ENCODE data around the gene MAPT. TPM values are rescaled to one million over a fixed set of nuclear protein-coding genes. Genes with fewer than 3 reads are reported as not detected.

Gene MAPT
- polyA plus RNA-seq, 1 donor = 10.0 TPM

DNA sequence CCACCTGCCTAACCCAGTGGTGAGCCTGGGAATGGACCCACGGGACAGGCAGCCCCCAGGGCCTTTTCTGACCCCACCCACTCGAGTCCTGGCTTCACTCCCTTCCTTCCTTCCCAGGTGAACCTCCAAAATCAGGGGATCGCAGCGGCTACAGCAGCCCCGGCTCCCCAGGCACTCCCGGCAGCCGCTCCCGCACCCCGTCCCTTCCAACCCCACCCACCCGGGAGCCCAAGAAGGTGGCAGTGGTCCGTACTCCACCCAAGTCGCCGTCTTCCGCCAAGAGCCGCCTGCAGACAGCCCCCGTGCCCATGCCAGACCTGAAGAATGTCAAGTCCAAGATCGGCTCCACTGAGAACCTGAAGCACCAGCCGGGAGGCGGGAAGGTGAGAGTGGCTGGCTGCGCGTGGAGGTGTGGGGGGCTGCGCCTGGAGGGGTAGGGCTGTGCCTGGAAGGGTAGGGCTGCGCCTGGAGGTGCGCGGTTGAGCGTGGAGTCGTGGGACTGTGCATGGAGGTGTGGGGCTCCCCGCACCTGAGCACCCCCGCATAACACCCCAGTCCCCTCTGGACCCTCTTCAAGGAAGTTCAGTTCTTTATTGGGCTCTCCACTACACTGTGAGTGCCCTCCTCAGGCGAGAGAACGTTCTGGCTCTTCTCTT lies 102.1 kb downstream of the MAPT start:
- no peaks in the 10 kb centered on the region for H3K36me3 ChIP-seq (ENCODE audit: control insufficient read depth, insufficient read depth, low read length)
- no peak overlapping the region for H3K4me3 ChIP-seq (ENCODE audit: low read length)
- H3K4me1 ChIP-seq (ENCODE audit: control insufficient read depth, insufficient read depth, low read length) = no peaks in the 10 kb centered on the region
- WGBS (ENCODE audit: insufficient coverage, low lambda C conversion rate) = no CpG with 5 or more reads among the region's 31 CpGs
- no peaks in the 10 kb centered on the region for H3K9me3 ChIP-seq (ENCODE audit: control insufficient read depth, low read depth, low read length)
- H3K27ac ChIP-seq (ENCODE audit: low read length) = no peak overlapping the region
- no peaks in the 10 kb centered on the region for H3K27me3 ChIP-seq (ENCODE audit: control insufficient read depth, insufficient read depth, low read length)
- DNase-seq = no peak

DNA sequence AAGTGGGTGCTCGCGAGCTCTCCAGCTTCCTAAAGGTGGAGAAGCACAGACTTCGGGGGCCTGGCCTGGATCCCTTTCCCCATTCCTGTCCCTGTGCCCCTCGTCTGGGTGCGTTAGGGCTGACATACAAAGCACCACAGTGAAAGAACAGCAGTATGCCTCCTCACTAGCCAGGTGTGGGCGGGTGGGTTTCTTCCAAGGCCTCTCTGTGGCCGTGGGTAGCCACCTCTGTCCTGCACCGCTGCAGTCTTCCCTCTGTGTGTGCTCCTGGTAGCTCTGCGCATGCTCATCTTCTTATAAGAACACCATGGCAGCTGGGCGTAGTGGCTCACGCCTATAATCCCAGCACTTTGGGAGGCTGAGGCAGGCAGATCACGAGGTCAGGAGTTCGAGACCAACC lies 102.8 kb downstream of the MAPT start:
- Histone ChIP-seq H3K27ac (ENCODE audit: low read length) (no peak overlapping the region), H3K36me3 (ENCODE audit: control insufficient read depth, insufficient read depth, low read length) (no peaks in the 10 kb centered on the region), H3K4me1 (ENCODE audit: control insufficient read depth, insufficient read depth, low read length) (no peaks in the 10 kb centered on the region), H3K4me3 (ENCODE audit: low read length) (no peak overlapping the region), H3K27me3 (ENCODE audit: control insufficient read depth, insufficient read depth, low read length) (no peaks in the 10 kb centered on the region), H3K9me3 (ENCODE audit: control insufficient read depth, low read depth, low read length) (no peaks in the 10 kb centered on the region)
- DNase-seq = no peak
- no CpG with 5 or more reads among the region's 13 CpGs for WGBS (ENCODE audit: insufficient coverage, low lambda C conversion rate)

GRCh38 chr17:45997624-45998023 lies 103.3 kb downstream of the MAPT start:
- no peaks in the 10 kb centered on the region for H3K4me1 ChIP-seq (ENCODE audit: control insufficient read depth, insufficient read depth, low read length)
- no CpG with 5 or more reads among the region's 9 CpGs for WGBS (ENCODE audit: insufficient coverage, low lambda C conversion rate)
- no peaks in the 10 kb centered on the region for H3K27me3 ChIP-seq (ENCODE audit: control insufficient read depth, insufficient read depth, low read length)
- H3K9me3 ChIP-seq (ENCODE audit: control insufficient read depth, low read depth, low read length) = no peaks in the 10 kb centered on the region
- DNase-seq = no peak
- H3K27ac ChIP-seq (ENCODE audit: low read length) = no peak overlapping the region
- no peak overlapping the region for H3K4me3 ChIP-seq (ENCODE audit: low read length)
- H3K36me3 ChIP-seq (ENCODE audit: control insufficient read depth, insufficient read depth, low read length) = no peaks in the 10 kb centered on the region

- no peaks in the 10 kb centered on the region for H3K36me3 ChIP-seq (ENCODE audit: control insufficient read depth, insufficient read depth, low read length)
- no peak within 1 kb of the TSS for H3K27ac ChIP-seq (ENCODE audit: low read length)
- peaks cover 6% of the 10 kb centered on the region for H3K4me1 ChIP-seq (ENCODE audit: control insufficient read depth, insufficient read depth, low read length)
- DNase-seq = no peak
- no peaks in the 10 kb centered on the region for H3K27me3 ChIP-seq (ENCODE audit: control insufficient read depth, insufficient read depth, low read length)
- 100% methylated on average over 1 of the region's 8 CpGs for WGBS (ENCODE audit: insufficient coverage, low lambda C conversion rate)
- H3K4me3 ChIP-seq (ENCODE audit: low read length) = no peak within 1 kb of the TSS
- no peaks in the 10 kb centered on the region for H3K9me3 ChIP-seq (ENCODE audit: control insufficient read depth, low read depth, low read length)
Measured at GRCh38 chr17:45998987-45999899, 104.9 kb downstream of the MAPT start, which contains the start of gene STH. STH (plus strand) TSS chr17:45999250; CDS start chr17:45999280, 30 bp downstream.

- Histone ChIP-seq H3K36me3 (ENCODE audit: control insufficient read depth, insufficient read depth, low read length) (no peaks in the 10 kb centered on the region), H3K27me3 (ENCODE audit: control insufficient read depth, insufficient read depth, low read length) (no peaks in the 10 kb centered on the region), H3K4me1 (ENCODE audit: control insufficient read depth, insufficient read depth, low read length) (peaks cover 7% of the 10 kb centered on the region), H3K4me3 (ENCODE audit: low read length) (no peak overlapping the region), H3K27ac (ENCODE audit: low read length) (no peak overlapping the region), H3K9me3 (ENCODE audit: control insufficient read depth, low read depth, low read length) (no peaks in the 10 kb centered on the region)
- no peak for DNase-seq
- 85% methylated on average over 3 of the region's 9 CpGs for WGBS (ENCODE audit: insufficient coverage, low lambda C conversion rate)
Measured at GRCh38 chr17:45999900-46000290, 105.5 kb downstream of the MAPT start.

DNA sequence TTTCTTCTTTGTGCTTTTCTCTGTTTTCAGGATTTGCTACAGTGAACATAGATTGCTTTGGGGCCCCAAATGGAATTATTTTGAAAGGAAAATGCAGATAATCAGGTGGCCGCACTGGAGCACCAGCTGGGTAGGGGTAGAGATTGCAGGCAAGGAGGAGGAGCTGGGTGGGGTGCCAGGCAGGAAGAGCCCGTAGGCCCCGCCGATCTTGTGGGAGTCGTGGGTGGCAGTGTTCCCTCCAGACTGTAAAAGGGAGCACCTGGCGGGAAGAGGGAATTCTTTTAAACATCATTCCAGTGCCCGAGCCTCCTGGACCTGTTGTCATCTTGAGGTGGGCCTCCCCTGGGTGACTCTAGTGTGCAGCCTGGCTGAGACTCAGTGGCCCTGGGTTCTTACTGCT lies 105.9 kb downstream of the MAPT start:
- no peaks in the 10 kb centered on the region for H3K36me3 ChIP-seq (ENCODE audit: control insufficient read depth, insufficient read depth, low read length)
- H3K27ac ChIP-seq (ENCODE audit: low read length) = no peak overlapping the region
- DNase-seq = no peak
- H3K27me3 ChIP-seq (ENCODE audit: control insufficient read depth, insufficient read depth, low read length) = no peaks in the 10 kb centered on the region
- H3K9me3 ChIP-seq (ENCODE audit: control insufficient read depth, low read depth, low read length) = no peaks in the 10 kb centered on the region
- no peak overlapping the region for H3K4me3 ChIP-seq (ENCODE audit: low read length)
- peaks cover 7% of the 10 kb centered on the region for H3K4me1 ChIP-seq (ENCODE audit: control insufficient read depth, insufficient read depth, low read length)
- WGBS (ENCODE audit: insufficient coverage, low lambda C conversion rate) = no CpG with 5 or more reads among the region's 7 CpGs

- H3K36me3 ChIP-seq (ENCODE audit: control insufficient read depth, insufficient read depth, low read length) = no peaks in the 10 kb centered on the region
- WGBS (ENCODE audit: insufficient coverage, low lambda C conversion rate) = no CpG with 5 or more reads among the region's 2 CpGs
- DNase-seq = no peak
Measured at GRCh38 chr17:46000757-46001156, 106.4 kb downstream of the MAPT start.

GRCh38 chr17:46001390-46002310 lies 107.3 kb downstream of the MAPT start:
- Histone ChIP-seq H3K4me1 (ENCODE audit: control insufficient read depth, insufficient read depth, low read length) (peaks cover 7% of the 10 kb centered on the region), H3K27me3 (ENCODE audit: control insufficient read depth, insufficient read depth, low read length) (no peaks in the 10 kb centered on the region), H3K9me3 (ENCODE audit: control insufficient read depth, low read depth, low read length) (no peaks in the 10 kb centered on the region), H3K27ac (ENCODE audit: low read length) (no peak overlapping the region), H3K36me3 (ENCODE audit: control insufficient read depth, insufficient read depth, low read length) (no peaks in the 10 kb centered on the region), H3K4me3 (ENCODE audit: low read length) (no peak overlapping the region)
- DNase-seq = no peak
- WGBS (ENCODE audit: insufficient coverage, low lambda C conversion rate) = no CpG with 5 or more reads among the region's 13 CpGs

More at GRCh38 chr17:46000757-46001156, 106.4 kb downstream of the MAPT start:
- Histone ChIP-seq H3K27me3 (ENCODE audit: control insufficient read depth, insufficient read depth, low read length) (no peaks in the 10 kb centered on the region), H3K9me3 (ENCODE audit: control insufficient read depth, low read depth, low read length) (no peaks in the 10 kb centered on the region), H3K4me1 (ENCODE audit: control insufficient read depth, insufficient read depth, low read length) (peaks cover 7% of the 10 kb centered on the region), H3K27ac (ENCODE audit: low read length) (no peak overlapping the region), H3K4me3 (ENCODE audit: low read length) (no peak overlapping the region)

DNA sequence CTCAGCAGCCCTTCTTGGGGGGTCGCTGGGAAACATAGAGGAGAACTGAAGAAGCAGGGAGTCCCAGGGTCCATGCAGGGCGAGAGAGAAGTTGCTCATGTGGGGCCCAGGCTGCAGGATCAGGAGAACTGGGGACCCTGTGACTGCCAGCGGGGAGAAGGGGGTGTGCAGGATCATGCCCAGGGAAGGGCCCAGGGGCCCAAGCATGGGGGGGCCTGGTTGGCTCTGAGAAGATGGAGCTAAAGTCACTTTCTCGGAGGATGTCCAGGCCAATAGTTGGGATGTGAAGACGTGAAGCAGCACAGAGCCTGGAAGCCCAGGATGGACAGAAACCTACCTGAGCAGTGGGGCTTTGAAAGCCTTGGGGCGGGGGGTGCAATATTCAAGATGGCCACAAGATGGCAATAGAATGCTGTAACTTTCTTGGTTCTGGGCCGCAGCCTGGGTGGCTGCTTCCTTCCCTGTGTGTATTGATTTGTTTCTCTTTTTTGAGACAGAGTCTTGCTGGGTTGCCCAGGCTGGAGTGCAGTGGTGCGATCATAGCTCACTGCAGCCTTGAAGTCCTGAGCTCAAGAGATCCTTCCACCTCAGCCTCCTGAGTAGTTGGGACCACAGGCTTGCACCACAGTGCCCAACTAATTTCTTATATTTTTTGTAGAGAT lies 108.1 kb downstream of the MAPT start:
- Histone ChIP-seq H3K27ac (ENCODE audit: low read length) (no peak overlapping the region), H3K4me3 (ENCODE audit: low read length) (no peak overlapping the region), H3K4me1 (ENCODE audit: control insufficient read depth, insufficient read depth, low read length) (peaks cover 7% of the 10 kb centered on the region), H3K9me3 (ENCODE audit: control insufficient read depth, low read depth, low read length) (no peaks in the 10 kb centered on the region), H3K27me3 (ENCODE audit: control insufficient read depth, insufficient read depth, low read length) (no peaks in the 10 kb centered on the region), H3K36me3 (ENCODE audit: control insufficient read depth, insufficient read depth, low read length) (no peaks in the 10 kb centered on the region)
- WGBS (ENCODE audit: insufficient coverage, low lambda C conversion rate) = no CpG with 5 or more reads among the region's 8 CpGs
- peak; percentile 49 to 52 for DNase-seq

DNA sequence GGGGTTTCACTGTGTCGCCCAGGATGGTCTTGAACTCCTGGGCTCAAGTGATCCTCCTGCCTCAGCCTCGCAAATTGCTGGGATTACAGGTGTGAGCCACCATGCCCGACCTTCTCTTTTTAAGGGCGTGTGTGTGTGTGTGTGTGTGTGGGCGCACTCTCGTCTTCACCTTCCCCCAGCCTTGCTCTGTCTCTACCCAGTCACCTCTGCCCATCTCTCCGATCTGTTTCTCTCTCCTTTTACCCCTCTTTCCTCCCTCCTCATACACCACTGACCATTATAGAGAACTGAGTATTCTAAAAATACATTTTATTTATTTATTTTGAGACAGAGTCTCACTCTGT lies 108.6 kb downstream of the MAPT start:
- H3K9me3 ChIP-seq (ENCODE audit: control insufficient read depth, low read depth, low read length) = no peaks in the 10 kb centered on the region
- DNase-seq = no peak
- no peak overlapping the region for H3K27ac ChIP-seq (ENCODE audit: low read length)
- no peaks in the 10 kb centered on the region for H3K36me3 ChIP-seq (ENCODE audit: control insufficient read depth, insufficient read depth, low read length)
- H3K4me3 ChIP-seq (ENCODE audit: low read length) = no peak overlapping the region
- WGBS (ENCODE audit: insufficient coverage, low lambda C conversion rate) = 60% methylated on average over 1 of the region's 7 CpGs
- no peaks in the 10 kb centered on the region for H3K27me3 ChIP-seq (ENCODE audit: control insufficient read depth, insufficient read depth, low read length)
- H3K4me1 ChIP-seq (ENCODE audit: control insufficient read depth, insufficient read depth, low read length) = peaks cover 7% of the 10 kb centered on the region
